Fibroblast of lung (primary cell): ENCODE data around the gene COL4A1.

Experiments used
- EZH2 ChIP-seq: IDR thresholded peaks from 2 replicates; pipeline ENCODE4 v1.5.1; 2012; ENCODE audit warnings: low read length, control low read depth, mild to moderate bottlenecking; ENCODE audit errors: missing control alignments
- TF ChIP-seq, protein P1 (sequence below), 2 donors: IDR thresholded peaks in 1 of 2; conservative IDR thresholded peaks in 1 of 2; 1 replicate in 1 of 2; 2 replicates in 1 of 2; pipeline ENCODE4 v1.5.1; 2011 to 2012; ENCODE audit warnings: low read length in 2 of 2, control low read depth in 1 of 2, inconsistent platforms in 1 of 2, low read depth in 1 of 2, mild to moderate bottlenecking in 1 of 2

DNA sequence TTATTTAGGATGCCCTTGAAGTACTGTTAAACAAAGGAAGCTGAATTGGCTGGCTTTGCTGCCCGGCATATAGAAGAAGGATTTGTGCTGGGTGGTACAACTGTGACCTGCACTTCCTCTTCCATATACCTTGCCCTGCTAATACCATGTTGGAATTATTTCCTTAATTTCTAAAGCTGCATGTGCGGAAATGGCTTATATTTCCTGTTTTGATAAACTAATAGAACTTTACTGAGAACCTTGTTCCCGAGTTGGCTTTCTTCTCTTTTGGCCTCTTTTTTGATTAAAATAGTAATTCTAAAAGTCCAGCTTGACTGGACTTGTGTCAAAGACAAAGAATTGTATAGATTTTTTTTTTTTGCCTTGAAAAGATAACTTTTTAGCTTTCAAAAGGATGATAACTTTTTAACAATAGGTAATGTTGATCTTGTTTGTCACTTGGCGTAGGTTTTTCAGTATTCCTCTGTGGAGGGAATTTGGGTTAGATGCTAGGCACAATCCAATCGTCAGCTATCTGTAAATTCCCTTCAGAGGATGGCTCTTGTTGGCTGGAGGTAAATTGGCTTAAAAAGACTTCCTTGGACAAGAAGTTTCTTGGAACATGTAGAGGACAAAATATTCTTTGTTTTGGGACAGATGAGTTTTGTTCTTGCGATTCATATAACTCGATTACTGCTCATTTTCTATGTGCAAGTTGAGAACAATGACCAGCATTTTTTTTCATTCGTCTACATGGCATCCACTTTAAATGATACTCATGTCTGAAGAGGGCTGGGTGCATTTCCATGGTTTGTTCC lies 41.5 kb upstream of the COL4A1 start:
- TF ChIP-seq, protein P1, sequence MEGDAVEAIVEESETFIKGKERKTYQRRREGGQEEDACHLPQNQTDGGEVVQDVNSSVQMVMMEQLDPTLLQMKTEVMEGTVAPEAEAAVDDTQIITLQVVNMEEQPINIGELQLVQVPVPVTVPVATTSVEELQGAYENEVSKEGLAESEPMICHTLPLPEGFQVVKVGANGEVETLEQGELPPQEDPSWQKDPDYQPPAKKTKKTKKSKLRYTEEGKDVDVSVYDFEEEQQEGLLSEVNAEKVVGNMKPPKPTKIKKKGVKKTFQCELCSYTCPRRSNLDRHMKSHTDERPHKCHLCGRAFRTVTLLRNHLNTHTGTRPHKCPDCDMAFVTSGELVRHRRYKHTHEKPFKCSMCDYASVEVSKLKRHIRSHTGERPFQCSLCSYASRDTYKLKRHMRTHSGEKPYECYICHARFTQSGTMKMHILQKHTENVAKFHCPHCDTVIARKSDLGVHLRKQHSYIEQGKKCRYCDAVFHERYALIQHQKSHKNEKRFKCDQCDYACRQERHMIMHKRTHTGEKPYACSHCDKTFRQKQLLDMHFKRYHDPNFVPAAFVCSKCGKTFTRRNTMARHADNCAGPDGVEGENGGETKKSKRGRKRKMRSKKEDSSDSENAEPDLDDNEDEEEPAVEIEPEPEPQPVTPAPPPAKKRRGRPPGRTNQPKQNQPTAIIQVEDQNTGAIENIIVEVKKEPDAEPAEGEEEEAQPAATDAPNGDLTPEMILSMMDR (conservative IDR thresholded peaks at IDR 0.05 in 1 of 2, IDR thresholded peaks at IDR 0.05 in 1 of 2; ENCODE audit: low read depth in 1 of 2, low read length in 2 of 2) = no peak
- no peak for TF ChIP-seq EZH2
